SK-N-SH (cell line): ENCODE results near the gene DIO3.

Experiments used
- ELF1 ChIP-seq: IDR thresholded peaks from 2 replicates; pipeline ENCODE4 v1.4.0; 2012
- EP300 ChIP-seq, 2 experiments: IDR thresholded peaks; 2 replicates each; pipeline versions ENCODE4 v1.4.0 to v1.6.1; 2012; ENCODE audit warnings: borderline replicate concordance in 1 of 2, low read depth in 1 of 2, low read length in 1 of 2
- EZH2phosphoT487 ChIP-seq: fragments of 200-600 bp; sonication (generic); IDR thresholded peaks from 2 replicates; pipeline ENCODE4 v1.6.1; 2017; ENCODE audit warnings: low read depth, mixed run types, mild to moderate bottlenecking, antibody characterized with exemption, moderate library complexity, borderline replicate concordance
- GABPA ChIP-seq: IDR thresholded peaks from 2 replicates; pipeline ENCODE4 v1.4.0; 2012; ENCODE audit warnings: low read depth, mild to moderate bottlenecking
- POLR2AphosphoS5 ChIP-seq: IDR thresholded peaks from 2 replicates; pipeline ENCODE4 v1.6.1; 2012; ENCODE audit warnings: low read depth, low read length
- RAD21 ChIP-seq: IDR thresholded peaks from 2 replicates; pipeline ENCODE4 v1.6.1; 2012; ENCODE audit warnings: mild to moderate bottlenecking, low read length
- YY1 ChIP-seq: IDR thresholded peaks from 2 replicates; pipeline ENCODE4 v1.4.0; 2012; ENCODE audit warnings: low read depth, mild to moderate bottlenecking
- TF ChIP-seq, protein P1 (sequence below): fragments of 200-600 bp; sonication (generic); IDR thresholded peaks from 2 replicates; pipeline ENCODE4 v1.6.1; 2017; ENCODE audit warnings: antibody characterized with exemption, mild to moderate bottlenecking, moderate library complexity
- TF ChIP-seq, protein P2 (sequence below): IDR thresholded peaks from 2 replicates; pipeline ENCODE4 v1.4.0; 2012; ENCODE audit warnings: low read depth

DNA sequence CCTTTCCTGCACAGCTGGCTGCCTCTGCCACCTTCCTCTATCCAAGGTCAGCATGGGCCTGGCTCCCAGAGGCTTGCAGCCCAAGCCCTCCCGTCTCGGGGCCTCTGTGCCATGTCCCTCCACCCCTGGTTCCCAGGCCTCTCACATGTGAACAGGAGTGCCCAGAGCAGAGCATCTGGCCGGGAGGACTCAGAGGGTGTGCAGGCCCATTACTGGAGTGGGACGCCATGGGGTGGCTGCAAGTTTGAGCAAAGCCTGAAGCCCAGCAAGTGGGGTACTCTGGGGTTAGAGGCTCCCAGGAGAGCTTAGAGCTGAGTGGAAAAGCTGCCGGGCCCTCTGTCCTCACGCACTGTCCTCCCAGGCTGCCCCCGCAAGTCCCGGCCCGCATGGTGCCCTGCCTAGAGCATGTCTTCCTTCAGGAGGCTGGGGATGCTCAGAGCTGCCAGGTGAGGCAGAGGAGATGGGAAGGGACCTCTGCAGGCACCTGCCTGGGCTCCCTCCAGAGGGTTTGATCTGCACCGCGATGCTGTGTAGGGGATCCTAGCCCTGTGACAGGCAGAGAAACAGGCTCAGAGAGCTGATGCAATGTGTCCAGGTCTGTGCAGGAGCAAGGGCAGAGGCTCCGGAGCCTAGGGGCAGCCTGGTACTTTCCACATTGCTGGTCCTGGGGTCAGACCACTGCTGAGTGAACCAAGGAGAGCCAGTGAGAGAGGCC is 39.8 kb downstream of the DIO3 start:
- TF ChIP-seq, protein P1, sequence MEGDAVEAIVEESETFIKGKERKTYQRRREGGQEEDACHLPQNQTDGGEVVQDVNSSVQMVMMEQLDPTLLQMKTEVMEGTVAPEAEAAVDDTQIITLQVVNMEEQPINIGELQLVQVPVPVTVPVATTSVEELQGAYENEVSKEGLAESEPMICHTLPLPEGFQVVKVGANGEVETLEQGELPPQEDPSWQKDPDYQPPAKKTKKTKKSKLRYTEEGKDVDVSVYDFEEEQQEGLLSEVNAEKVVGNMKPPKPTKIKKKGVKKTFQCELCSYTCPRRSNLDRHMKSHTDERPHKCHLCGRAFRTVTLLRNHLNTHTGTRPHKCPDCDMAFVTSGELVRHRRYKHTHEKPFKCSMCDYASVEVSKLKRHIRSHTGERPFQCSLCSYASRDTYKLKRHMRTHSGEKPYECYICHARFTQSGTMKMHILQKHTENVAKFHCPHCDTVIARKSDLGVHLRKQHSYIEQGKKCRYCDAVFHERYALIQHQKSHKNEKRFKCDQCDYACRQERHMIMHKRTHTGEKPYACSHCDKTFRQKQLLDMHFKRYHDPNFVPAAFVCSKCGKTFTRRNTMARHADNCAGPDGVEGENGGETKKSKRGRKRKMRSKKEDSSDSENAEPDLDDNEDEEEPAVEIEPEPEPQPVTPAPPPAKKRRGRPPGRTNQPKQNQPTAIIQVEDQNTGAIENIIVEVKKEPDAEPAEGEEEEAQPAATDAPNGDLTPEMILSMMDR, result no peak
- TF ChIP-seq YY1 (no peak), RAD21 (no peak), POLR2AphosphoS5 (no peak), EZH2phosphoT487 (no peak), GABPA (no peak), EP300 (IDR thresholded peaks at IDR 0.05; ENCODE audit: borderline replicate concordance in 1 of 2, low read depth in 1 of 2, low read length in 1 of 2) (no peak), ELF1 (no peak)
- TF ChIP-seq, protein P2, sequence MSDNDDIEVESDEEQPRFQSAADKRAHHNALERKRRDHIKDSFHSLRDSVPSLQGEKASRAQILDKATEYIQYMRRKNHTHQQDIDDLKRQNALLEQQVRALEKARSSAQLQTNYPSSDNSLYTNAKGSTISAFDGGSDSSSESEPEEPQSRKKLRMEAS, result no peak
